ENCODE measurements around the gene CYP2U1.

GRCh38 chr4:107939307-107939706 lies 8.0 kb downstream of the CYP2U1 start:
- no peak for TF ChIP-seq EZH2 (IDR thresholded peaks at IDR 0.05; ENCODE audit: low read depth)
- TF ChIP-seq CTCF (conservative IDR thresholded peaks at IDR 0.05): no peak

Data from PC-9 (cell line).